Activated CD4-positive, alpha-beta T cell treated with anti-CD3 and anti-CD28 coated beads, Interleukin-10, Interleukin-2, amounts not matched to agents 100 ng/mL and 50 ng/mL, durations not matched to agents 16 hours and 8 hours (primary cell): ENCODE data around the gene ZNF687.
A peak's percentile ranks its signal among the peaks of the same experiment; 100 is the strongest.

Source experiments
- DNase-seq: peaks from one replicate; pipeline ENCODE4 v3.0.0-alpha.2; 2020

ZNF687 gene

GRCh38 chr1:151282883-151283725, 1.0 kb downstream of the ZNF687 start:
- peak; percentile 24 for DNase-seq

GRCh38 chr1:151284013-151284577, 2.0 kb downstream of the ZNF687 start:
- no peak for DNase-seq

- DNase-seq: no peak
Measured at GRCh38 chr1:151286619-151287340, 4.7 kb downstream of the ZNF687 start.

GRCh38 chr1:151287341-151287699, 5.2 kb downstream of the ZNF687 start:
- DNase-seq: no peak

- DNase-seq: no peak
Measured at GRCh38 chr1:151287767-151288500, 5.8 kb downstream of the ZNF687 start.

- no peak for DNase-seq
Measured at GRCh38 chr1:151288502-151288901, 6.4 kb downstream of the ZNF687 start.

- no peak for DNase-seq
Measured at GRCh38 chr1:151289080-151289935, 7.2 kb downstream of the ZNF687 start.

- no peak for DNase-seq
Measured at GRCh38 chr1:151289991-151290708, 8.1 kb downstream of the ZNF687 start.

- no peak for DNase-seq
Measured at GRCh38 chr1:151290709-151291303, 8.7 kb downstream of the ZNF687 start.

- DNase-seq: no peak
Measured at GRCh38 chr1:151292207-151293030, 10.3 kb downstream of the ZNF687 start.

- DNase-seq: no peak
Measured at GRCh38 chr1:151293093-151293492, 11.0 kb downstream of the ZNF687 start.

- no peak for DNase-seq
Measured at GRCh38 chr1:151294742-151295462, 12.8 kb downstream of the ZNF687 start.

GRCh38 chr1:151309811-151310323, 27.8 kb downstream of the ZNF687 start:
- no peak for DNase-seq

- DNase-seq: no peak
Measured at GRCh38 chr1:151311011-151311410, 28.9 kb downstream of the ZNF687 start.

- peak; percentile 95 for DNase-seq
Measured at GRCh38 chr1:151311589-151312331, 29.7 kb downstream of the ZNF687 start.

- no peak for DNase-seq
Measured at GRCh38 chr1:151312411-151312810, 30.3 kb downstream of the ZNF687 start.

- DNase-seq: no peak
Measured at GRCh38 chr1:151312826-151313225, 30.7 kb downstream of the ZNF687 start.

GRCh38 chr1:151313501-151313900, 31.4 kb downstream of the ZNF687 start:
- no peak for DNase-seq
